Measurements from ENCODE around the gene VAT1L. TPM values are rescaled to one million over a fixed set of nuclear protein-coding genes. Genes with fewer than 3 reads are reported as not detected.

VAT1L gene
- total RNA-seq, 1 donor from 2014 or later: 0.10 TPM

DNA sequence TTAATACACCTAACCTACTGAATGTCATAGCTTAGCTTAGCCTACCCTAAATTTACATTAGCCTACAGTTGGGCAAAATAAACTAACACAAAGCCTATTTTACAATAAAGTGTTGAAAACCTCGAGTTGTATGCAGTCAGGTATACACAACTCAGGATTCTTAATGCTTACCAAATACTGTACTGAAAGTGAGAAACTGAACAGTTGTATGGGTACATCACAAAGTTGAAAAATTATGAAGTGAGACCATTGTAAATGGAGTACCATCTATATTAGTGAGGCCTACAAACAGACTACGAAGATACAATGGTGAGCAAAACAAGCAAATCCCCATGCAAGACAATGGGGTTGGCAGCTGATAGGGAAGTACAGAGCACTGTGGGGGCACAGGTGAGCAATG is 79.7 kb downstream of the VAT1L start:
- DNase-seq (ENCODE audit: low spot score): no peak

DNA sequence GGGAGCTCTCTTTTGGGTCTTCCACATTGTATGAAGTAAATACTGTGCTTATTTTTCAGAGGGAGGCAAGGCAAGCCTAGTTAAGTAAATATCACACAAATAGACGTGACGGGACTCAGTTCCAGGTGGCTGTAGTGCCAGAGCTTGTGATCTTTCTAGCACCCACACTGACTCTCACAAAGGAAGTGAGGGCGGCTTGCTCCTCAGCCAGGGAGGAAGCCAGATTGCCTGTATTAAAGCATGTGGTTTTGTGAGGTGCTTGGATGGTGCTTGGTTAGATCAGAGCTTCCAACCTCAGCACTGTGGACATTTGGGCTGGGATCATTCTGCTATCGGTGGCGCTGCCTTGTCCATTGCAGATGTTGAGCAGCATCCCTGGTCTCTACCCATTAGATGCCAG is 80.1 kb downstream of the VAT1L start:
- no peak for DNase-seq (ENCODE audit: low spot score)

DNA sequence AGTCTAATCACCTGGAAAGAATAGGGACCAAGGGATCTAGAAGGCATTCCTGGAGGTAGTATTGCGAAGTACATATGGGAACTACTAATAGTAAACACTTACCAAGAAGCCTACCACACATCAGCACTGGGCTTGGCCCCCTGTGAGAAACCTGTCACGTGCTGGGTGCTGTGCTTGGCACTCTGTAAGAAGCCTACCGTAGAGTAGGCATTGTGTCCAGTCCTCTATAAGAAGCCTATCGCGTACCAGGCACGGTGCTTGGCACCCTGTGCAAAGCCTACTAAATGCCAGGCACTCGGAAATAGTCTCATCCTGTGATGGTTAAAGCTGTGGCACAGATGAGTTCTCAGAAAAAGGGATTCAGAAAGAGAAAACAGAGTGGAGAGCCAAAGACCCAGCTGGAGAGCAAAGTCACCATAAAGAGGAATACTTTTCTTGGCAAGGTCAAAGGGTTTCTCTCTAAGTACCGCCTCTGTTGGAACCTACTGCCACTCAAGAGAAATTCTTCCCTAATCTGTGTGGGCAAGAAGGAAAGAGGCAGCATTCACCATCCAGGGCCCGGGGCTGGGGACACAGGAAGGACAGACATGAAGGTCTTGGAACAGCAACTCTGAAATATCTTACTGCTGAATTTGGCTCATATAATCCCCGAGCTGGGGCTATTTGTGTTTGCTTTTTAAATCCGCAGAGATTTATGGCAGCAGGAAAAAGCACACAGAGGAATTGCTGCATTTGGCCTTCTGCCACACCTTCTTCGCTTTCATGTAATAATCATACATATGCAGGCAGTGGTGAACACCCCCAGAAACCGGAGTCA is 81.8 kb downstream of the VAT1L start:
- DNase-seq (ENCODE audit: low spot score): no peak

DNA sequence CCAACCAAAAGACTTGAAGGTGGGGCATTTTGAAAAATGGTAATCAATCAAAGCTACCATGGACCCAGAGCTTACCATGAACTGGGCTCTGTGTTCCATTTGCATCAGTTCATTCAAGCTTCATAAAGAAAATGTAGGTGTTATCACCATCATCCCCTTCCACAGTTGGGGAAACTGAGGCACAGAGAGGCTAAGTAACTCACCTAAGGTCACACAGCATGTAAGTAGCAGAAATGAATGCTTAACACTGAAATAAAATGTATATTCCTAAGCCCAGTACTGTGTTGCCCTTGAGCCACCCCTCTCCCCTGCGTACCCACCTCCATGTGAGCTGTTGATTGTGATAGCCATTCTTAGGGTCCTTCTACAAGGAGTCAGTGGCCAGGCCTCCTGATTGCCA is 83.6 kb downstream of the VAT1L start:
- DNase-seq (ENCODE audit: low spot score): no peak

DNA sequence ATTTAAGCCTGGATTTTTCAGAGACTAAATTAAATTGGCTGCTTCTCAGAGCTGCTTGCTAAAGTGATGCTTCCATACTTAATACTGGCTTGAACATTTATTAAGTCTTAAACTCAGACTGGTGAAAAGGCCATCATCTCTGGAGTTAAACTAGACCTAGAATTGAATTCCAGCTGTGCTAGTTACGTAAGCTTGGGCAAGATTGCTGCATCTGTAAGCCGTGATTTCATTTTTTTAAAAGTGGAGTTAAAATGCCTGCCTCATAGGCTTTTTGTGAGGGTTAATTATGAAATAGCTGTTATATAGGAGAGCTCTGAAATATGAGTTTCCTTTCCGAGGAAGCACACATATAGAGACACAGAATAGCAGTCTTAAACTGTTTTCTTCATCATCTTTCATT is 84.7 kb downstream of the VAT1L start:
- no peak for DNase-seq (ENCODE audit: low spot score)

DNA sequence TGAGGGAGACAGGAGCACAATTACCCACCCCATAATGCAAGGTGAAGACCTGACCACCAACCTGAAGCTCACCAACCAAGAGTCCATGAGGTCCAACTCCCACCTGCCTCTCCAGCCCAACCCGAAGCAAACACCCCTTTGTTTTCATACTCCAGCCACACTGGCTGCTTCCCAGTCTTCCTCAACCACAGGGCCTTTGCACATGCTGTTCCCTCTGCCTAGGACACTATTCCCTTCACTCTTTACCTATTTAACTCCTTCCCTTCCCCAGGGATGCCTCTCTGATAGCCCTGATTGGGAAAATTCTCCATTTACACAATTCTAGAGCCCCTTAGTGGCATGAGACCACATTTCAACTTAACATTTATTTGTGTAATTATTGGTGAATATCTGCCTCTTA is 86.0 kb downstream of the VAT1L start:
- DNase-seq (ENCODE audit: low spot score): no peak

DNA sequence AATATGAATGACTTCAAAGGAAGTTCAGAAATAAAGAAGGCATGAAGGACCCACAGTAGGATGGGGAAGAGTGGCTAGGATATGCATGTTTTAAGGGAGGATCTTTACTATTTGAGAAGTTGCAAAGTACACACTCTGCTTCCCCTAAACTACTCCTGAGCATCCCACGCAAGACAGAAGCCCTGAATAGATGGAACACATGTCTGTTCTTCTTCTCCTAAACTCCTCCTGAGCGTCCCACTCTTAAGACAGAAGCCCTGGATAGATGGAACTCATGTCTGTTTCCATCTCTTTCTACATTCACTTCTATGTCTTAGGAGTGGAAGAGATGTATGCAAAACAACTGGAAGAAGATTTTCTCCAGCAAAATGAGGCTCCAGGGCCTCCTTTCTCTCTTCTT is 88.4 kb downstream of the VAT1L start:
- DNase-seq (ENCODE audit: low spot score): no peak

DNA sequence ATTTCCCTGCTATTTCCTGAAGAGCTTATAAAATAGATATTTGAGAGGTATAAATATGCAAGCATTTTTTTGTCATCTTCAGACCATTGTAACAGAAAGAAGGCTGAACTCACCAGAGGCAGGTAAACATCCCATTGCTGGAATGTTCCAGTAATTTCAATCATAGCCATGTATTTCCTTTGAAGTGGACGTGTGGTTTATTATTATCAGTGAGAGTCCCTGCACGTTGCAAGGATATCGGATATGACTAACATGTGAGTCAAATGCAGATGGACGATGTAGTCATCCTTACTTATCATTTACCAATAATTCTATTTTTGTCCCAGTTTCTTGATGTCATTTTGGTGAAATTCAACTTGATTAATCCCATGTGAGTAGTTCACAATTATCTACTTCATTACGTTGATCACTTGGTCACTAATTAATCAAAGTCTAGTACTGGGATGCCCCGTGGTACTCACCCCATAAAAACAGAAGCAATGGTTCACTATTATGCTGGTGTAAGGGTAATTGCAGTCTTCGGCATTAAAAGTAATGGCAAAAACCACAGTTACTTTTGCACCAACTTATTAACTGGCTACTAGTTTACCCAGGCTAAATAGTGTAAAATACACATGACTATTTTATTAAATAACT is 89.5 kb downstream of the VAT1L start:
- no peak for DNase-seq (ENCODE audit: low spot score)

DNA sequence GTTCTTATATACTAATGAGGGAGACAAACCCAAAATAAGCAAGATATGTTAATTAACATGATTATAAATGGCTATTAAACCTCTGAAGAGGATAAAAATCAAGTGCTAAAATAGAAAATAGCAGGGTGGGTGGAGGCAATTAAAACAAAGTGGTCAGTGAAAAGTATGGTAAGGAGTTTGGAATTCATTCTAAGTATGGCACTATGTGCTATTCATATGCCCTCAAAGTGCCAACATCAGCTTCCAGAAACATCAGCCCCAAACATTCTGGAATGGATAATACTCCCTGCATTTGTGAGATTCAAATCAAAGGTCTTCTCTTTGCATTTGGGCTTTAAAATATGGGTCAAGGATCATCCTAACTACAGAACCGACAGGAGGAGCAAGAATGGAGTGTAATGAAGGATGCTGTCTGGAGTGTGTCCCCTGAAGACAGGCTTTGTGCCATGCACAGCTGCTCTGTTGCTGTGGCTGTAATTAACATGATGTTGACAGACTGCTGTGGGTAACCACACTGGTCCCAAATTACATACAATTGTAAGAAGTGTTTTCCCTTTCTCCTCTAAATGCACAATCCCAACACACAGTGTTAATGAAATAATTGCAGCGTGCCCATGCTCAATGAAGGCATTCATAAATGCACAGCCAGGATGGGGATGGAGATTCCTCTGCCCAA is 93.1 kb downstream of the VAT1L start:
- no peak for DNase-seq (ENCODE audit: low spot score)

DNA sequence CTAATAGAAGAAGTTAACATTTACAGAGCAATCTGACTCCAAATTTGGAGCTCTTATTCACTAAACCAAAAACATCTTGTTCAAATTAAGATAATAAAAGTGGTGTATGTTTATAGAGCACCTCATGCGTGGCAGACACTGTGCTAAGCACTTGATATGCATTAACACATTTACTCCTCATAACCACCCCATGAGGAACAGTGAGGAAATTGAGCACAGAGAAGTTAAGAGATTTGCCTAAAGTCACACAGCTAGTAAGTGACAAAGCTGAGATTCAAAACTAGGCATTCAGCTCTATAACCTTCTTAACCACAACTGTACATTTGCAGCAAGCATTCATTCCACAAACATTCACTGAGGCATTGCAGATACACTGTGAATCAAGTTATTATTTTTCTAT is 94.0 kb downstream of the VAT1L start:
- DNase-seq (ENCODE audit: low spot score): no peak

DNA sequence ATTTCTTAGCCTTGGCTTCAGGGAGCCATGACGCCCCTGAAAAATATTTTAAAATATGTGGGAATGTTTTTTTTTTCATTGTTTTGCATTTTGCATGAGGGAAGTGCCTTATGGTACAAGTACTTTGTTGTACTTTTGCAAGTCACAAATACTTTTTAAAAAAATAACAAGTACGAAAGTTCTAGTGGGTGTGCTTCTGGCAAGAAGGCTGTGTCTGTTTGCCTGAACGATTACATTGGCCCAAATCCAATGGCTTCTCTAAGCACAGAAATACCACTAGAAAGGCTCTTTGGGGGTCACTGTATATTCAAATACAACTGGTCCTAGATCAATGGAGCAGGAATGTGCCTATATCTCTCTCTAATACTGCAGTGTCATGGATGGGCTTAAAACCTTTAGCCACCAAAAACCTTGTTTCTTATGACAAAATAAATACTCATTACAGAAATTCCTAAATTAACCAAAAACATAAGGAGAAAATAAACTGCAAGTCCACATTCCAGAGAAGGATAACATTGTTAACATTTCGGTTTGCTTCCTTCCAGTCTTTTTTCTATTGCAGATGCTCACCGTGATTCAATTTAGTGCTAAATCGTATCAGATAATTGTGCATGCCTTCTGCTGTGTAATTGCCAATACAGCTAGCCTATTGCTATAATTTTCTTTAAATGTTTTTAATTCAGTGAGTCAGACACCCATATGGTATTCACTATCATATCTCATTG is 97.4 kb downstream of the VAT1L start:
- DNase-seq (ENCODE audit: low spot score): no peak

DNA sequence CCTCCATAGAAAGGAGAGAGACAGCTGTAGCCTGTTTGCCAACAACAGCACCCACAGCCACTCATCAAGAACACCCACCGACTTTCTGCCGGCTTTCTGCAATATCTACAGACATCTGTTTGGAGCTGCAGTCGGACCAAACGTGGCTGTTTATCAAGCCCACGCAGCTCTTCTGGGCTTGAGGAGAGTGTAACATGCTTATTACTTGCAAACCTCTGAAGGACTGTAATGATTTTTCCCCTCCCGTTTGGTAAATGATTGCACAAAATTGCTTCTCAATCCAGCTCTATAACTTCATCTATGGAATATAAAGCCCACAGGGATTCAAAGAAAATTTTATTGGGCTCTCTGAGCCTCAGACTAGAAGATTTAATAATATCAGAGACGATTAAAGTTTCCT is 100.5 kb downstream of the VAT1L start:
- DNase-seq (ENCODE audit: low spot score): no peak

DNA sequence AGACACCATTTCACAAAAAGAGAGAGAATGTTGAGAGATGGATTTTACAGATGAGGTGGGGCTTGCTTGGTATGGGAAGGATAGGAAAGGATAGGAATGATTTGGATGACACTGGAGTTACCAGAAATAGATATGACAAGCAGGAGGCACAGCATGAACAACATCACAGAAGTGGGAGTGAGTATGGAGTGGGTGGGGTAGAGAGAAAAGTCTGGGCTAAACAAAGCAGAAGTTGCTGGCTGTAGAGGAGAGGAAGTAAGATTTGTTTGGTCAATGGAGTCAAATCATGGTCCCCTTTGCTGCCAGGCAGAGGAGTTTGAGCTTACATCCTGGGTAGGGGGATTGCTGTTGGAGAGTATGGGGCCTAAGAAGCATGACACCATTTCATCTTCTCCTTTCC is 101.7 kb downstream of the VAT1L start:
- no peak for DNase-seq (ENCODE audit: low spot score)

DNA sequence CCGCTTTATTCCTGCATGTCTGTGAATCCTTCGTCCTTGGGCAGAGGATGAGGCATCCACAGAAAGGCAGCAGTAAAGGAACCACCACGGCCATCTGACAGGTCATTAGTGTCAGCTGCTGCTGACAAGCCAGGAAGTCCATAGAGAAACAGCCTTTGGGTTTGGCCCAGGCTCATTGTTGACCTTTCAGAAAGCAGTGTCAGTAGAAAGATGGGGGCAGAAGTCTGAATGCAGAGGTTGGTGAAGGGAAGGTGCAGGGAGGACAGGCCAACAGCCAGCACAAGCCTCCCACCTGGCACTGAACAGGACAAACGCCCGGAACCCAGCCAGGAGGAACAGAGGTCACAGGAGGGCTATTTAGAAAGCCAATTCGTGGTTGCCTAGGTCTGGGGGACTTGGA is 105.8 kb downstream of the VAT1L start:
- no peak for DNase-seq (ENCODE audit: low spot score)

DNA sequence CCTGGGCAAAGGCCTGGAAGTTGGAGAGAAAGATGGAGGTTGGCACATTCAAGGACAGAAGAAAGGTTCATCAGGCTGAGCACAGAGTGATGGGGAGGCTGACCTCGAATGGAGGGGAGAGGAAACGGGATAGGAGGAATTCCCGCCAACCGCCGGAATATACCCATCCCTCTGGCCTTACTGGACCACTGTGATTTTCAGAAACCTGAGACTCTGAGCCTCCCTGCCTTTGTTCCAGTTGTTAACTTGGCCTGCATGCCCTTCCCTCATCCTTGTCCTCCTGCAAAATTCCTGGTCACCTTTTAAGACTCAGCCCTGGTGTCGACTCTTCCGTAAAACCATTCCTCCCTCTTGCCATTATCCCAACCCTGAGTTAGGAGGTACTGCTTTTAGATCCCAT is 107.6 kb downstream of the VAT1L start:
- no peak for DNase-seq (ENCODE audit: low spot score)

DNA sequence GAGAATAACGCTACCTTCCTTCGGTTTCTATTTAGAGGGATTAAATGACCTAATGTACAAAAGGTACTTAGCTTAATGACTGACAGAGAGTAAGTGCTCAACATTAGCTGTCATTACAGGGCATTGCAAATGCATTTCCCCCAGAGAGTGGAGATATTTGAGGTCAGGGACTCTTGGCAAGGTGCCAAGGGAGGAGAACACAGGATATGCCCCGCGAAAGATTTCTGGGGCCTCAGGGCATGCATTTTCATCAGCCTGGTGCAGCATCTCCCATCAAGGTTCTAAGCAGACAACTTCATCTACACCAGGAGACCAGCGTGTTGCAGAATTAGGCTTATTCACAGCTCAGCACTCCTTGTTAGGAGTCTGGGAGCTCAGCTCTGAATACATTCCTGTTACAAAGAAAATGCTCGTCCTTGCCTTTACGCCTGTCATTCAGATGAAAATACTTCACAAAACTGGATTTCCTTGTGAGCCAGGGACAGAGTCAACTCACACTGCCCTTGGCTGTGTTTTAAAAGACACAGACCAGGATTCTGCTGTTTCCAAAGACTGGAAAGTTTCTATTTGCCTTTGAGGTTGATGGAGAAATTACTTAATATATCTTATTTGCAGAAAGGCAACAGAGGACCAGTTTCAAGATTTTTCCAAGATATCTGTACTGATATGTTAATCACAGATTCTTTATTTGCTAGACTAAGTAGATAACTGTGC is 108.2 kb downstream of the VAT1L start:
- no peak for DNase-seq (ENCODE audit: low spot score)

DNA sequence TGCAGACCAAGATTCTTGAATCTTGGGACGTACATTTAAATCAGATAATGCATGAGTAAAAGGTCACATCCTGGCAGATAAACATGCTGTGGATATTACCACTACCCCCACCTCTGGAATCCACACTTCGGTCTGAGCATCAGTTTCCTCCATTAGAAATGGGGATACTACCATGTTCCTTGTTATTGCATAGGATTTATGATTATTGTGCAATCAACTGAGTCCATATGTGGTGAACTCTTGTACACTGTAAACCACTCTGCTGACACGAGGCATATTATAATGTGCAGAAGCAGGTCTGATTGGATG is 108.7 kb downstream of the VAT1L start:
- DNase-seq (ENCODE audit: low spot score): no peak

DNA sequence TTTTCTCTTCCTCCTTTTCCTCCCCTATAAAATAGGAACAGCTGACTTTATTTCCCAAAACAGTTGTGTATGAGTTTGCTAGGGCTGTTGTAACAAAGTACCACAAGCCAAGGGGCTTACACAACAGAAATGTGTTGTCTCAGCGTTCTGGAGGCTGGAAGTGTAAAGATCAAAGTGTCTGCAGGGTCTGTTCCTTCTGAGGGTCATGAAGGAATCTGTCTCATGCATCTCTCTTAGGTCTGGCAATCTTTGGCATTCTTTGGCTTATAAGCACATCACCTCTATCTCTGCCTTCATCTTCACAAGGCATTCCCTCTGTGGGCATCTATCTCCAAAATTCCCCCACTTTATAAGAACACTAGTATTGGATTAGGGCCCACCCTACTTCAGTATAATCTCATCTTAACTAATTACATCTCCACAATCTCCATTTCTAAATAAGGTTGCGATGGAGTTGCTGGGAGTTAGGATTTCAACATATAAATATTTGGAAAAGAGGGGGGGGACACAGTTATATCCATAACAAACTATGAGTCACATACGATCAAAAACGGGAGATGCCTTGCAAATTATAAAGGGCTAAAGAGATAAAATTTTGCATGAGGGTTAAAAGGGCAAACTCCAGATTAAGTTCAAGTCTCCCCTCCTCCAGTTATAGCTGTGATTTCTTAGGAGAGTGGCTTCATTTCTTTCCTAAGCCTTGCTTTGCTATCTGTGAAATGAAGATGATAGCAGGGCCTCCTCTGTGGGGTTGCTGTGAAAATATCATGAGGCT is 109.7 kb downstream of the VAT1L start:
- DNase-seq (ENCODE audit: low spot score): no peak

DNA sequence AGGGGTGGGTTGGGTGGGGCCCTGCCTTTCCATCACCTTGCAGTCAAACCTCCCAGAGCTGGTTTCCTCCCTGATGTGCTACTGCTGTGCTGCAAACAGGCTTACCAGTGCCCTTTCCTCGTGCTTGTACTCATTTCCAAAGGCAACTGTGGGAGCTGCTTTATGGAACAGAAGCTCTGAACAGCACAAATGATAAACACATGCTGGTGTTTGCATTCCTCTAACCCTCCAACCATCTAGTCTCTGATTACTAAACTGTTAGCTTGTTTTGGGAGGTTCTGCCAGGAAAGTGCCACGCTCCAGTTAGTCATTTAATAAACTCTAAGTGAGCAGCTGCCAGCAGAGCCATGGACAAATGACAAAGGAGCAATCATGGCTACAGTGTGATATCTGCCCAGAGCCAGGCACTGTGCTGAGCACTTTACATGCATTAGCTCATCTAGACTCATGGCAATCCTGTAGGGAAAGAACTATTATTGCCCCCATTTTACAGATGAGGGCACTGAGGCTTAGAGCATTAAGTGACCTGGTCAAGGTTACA is 110.4 kb downstream of the VAT1L start:
- no peak for DNase-seq (ENCODE audit: low spot score)

DNA sequence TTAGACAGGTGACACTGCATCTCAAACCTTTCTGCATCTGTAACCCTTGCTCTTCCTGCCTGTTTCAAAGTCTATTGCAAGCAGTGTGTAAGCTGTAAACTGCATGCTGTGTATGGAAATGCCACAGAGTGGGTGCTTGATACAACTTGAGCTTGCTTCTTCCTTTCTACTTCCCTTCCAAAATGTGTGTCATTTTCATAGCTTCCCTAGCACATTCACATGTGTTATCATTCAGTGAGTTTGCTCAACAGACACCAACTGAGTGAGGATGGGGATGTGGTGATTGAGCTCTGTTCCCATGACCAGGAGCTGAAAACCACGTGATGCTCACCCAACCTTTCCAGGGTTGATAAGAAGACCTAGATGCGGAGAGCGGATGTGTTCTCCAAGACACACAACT is 111.1 kb downstream of the VAT1L start:
- no peak for DNase-seq (ENCODE audit: low spot score)
